Effector memory CD8-positive, alpha-beta T cell (primary cell): ENCODE results near the gene SLC22A12.
"Not testable (repeated sequence)": the region's sequence is repeated elsewhere in the genome, so short reads cannot be mapped to it uniquely, and the experiment has no call there.

Experiments used
- ATAC-seq: fragments of 150-1000 bp; cut with Tn5 transposase; replicated peaks from 2 replicates; pipeline ENCODE4 v1.10.0; 2021; ENCODE audit warnings: mild to moderate bottlenecking, moderate library complexity
- DNase-seq, 3 experiments: peaks; one replicate each; pipeline ENCODE4 v3.0.0; 2021
- H3K27ac Mint-ChIP-seq, 2 donors: one replicate each; pipeline ENCODE4 v1.8.0; 2022; ENCODE audit warnings: mild to moderate bottlenecking in 2 of 2, mixed read lengths in 2 of 2, moderate library complexity in 2 of 2
- H3K27me3 Mint-ChIP-seq, 2 donors: one replicate each; pipeline ENCODE4 v1.8.0; 2022; ENCODE audit warnings: mixed read lengths in 2 of 2
- H3K36me3 Mint-ChIP-seq: one replicate; pipeline ENCODE4 v1.8.0; 2022; ENCODE audit warnings: mild to moderate bottlenecking, moderate library complexity, mixed read lengths; ENCODE audit not compliant: insufficient read depth
- H3K4me1 Mint-ChIP-seq, 2 donors: one replicate each; pipeline ENCODE4 v1.8.0; 2022; ENCODE audit warnings: low read depth in 2 of 2, mixed read lengths in 2 of 2
- H3K4me3 Mint-ChIP-seq, 2 donors: one replicate each; pipeline ENCODE4 v1.8.0; 2022; ENCODE audit warnings: mild to moderate bottlenecking in 2 of 2, mixed read lengths in 2 of 2, moderate library complexity in 2 of 2
- H3K9me3 Mint-ChIP-seq, 2 donors: one replicate each; pipeline ENCODE4 v1.8.0; 2022; ENCODE audit warnings: mixed read lengths in 2 of 2

SLC22A12 gene

DNA sequence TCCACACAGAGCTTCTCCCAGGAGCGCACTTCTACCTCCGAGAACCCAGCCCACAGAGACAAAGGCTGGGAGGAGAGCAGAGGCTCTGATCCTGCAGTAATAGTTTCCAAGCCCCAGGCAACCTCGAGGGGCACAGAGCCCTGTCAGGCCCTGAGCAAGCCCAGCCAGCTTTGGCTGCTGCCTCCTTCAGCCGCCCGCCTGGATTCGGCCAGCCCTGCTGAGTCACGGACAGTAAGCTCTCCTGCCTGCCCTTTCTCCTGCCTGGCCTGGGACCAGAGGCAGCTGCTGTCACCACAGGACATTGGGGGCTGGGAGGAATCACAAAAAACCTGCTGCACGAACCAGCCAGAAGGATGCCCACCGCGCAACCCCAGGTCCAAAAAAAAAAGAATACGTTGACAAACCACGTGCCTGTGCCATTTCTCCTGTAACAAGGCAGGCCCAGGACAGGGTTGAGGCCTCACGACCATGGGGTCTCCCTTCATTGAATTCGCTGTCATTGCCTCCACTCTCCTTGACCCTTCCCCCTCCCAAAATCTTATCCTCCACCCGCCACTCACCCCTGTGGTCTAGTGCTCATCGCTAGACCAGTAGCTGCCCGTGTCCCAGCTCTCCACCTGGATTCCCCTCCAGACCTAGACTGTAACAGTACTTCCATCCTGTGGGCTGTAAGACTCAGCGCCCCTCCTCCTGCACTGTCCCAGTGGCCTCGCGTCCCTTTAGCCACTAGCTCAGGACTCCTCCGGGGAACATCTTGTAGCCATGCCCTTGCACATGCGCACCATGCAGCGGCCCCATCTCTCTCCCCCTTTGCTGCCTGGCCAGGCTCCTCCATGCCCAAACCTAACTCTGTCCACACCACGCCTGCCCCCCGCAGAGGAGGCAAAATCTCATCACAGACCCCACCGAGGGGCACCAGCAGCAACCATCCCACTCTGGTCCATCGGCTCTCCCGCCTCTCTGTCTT lies 7.4 kb upstream of the SLC22A12 start:
- no peak for ATAC-seq
- no peak for DNase-seq
- Mint-ChIP-seq H3K4me3 (no peak overlapping the region), H3K4me1 (no peaks in the 10 kb centered on the region), H3K36me3 (no peaks in the 10 kb centered on the region), H3K9me3 (peaks cover 0 to 8% of the 10 kb centered on the region in 2 donors), H3K27ac (no peak overlapping the region), H3K27me3 (peaks cover 36 to 37% of the 10 kb centered on the region in 2 donors)

DNA sequence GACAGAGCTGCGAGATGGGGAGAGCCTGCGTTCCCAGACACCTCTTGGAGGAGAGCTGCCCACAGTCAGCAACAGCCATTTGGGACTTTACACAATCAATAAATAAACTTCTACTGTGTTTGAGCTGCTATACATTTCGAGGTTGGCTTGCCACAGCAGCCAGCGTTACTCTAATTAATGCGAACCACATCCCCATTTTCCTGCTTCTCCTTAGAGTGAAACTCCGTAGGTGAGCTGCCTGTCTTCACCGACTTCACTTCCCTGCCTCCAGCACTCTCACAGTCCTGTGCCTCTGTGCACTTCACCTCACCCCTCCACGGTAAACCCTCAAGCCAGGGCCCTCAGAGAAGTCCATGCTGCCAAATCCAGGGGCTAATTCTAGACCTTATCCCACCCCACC lies 5.9 kb upstream of the SLC22A12 start:
- DNase-seq = no peak
- H3K36me3 Mint-ChIP-seq = no peaks in the 10 kb centered on the region
- no peak overlapping the region for H3K27ac Mint-ChIP-seq
- ATAC-seq = no peak
- H3K27me3 Mint-ChIP-seq = peaks cover 33 to 44% of the 10 kb centered on the region in 2 donors
- peaks cover 0 to 8% of the 10 kb centered on the region in 2 donors for H3K9me3 Mint-ChIP-seq
- no peak overlapping the region for H3K4me3 Mint-ChIP-seq
- H3K4me1 Mint-ChIP-seq = no peaks in the 10 kb centered on the region

DNA sequence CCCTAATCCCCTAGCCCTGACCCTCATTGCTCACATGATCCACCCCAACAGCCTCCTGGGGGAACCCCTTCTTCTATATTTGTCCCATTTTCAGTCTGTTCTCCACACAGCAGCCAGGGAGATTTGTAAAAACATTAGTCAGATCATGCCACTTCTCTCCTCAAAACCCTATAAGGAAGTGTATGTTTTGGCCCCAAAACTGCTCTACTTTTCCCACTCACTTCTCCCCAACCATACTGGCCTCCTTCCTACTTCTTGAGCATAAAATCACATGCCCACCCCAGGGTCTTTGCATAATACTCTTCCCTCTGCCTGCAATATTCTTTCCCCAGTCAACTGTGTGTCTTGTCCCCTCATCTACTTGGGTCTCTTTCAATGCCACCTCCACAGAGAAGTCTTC lies 4.7 kb upstream of the SLC22A12 start:
- no peak overlapping the region for H3K27ac Mint-ChIP-seq
- H3K4me3 Mint-ChIP-seq = no peak overlapping the region
- no peaks in the 10 kb centered on the region for H3K4me1 Mint-ChIP-seq
- H3K27me3 Mint-ChIP-seq = peaks cover 33 to 44% of the 10 kb centered on the region in 2 donors
- H3K36me3 Mint-ChIP-seq = no peaks in the 10 kb centered on the region
- no peak for ATAC-seq
- no peak for DNase-seq
- peaks cover 0 to 8% of the 10 kb centered on the region in 2 donors for H3K9me3 Mint-ChIP-seq

DNA sequence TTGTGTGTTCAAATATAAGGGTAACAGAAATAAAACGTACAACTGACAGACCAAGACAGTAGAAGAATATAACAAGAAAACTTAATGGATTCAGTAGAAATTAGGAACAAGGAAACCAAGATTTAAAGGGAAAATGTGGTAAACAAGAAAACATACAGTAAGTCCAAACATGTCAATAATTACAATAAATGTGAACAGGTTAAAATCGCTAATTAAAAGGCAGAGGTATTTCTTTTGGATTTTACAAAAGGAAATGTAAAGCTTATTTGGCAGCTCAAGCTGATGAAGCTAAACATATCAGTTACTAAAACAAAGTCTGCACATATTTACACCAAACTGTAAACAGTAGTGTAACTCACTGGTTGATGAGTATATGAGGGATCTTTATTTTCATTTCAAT lies 2.3 kb upstream of the SLC22A12 start:
- ATAC-seq = no peak

DNA sequence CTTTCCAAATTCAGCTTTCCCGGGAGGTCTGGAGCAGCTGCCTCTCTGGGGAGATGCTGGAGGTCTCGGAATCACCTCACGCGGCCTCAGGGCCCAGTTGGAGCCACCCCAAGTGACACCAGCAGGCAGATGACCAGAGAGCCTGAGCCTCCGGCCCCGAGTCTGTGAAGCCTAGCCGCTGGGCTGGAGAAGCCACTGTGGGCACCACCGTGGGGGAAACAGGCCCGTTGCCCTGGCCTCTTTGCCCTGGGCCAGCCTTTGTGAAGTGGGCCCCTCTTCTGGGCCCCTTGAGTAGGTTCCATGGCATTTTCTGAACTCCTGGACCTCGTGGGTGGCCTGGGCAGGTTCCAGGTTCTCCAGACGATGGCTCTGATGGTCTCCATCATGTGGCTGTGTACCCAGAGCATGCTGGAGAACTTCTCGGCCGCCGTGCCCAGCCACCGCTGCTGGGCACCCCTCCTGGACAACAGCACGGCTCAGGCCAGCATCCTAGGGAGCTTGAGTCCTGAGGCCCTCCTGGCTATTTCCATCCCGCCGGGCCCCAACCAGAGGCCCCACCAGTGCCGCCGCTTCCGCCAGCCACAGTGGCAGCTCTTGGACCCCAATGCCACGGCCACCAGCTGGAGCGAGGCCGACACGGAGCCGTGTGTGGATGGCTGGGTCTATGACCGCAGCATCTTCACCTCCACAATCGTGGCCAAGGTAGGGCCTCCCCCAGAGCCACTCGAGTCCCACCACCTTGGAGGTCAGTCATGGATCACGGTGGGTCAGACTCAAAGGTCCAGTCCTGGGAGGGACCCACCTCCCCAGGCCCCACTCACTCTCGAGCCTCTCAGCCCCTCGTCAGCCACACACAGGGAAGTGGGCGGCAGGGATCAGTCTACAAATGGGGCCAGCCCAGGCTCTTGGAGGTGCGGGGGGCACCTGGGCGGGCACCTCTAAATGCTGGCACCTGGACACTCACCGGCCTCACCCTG lies 525 bp downstream of the SLC22A12 start:
- ATAC-seq = no peak
- Mint-ChIP-seq H3K36me3 (no peaks in the 10 kb centered on the region), H3K27ac (no peak overlapping the region), H3K27me3 (peaks cover 18 to 26% of the 10 kb centered on the region in 2 donors), H3K4me3 (no peak overlapping the region), H3K9me3 (peaks cover 0 to 8% of the 10 kb centered on the region in 2 donors), H3K4me1 (no peaks in the 10 kb centered on the region)
- no peak for DNase-seq

More for the DNA sequence above, 2.3 kb upstream of the SLC22A12 start:
- no peak for DNase-seq
- Mint-ChIP-seq H3K4me3 (no peak overlapping the region), H3K9me3 (peaks cover 0 to 8% of the 10 kb centered on the region in 2 donors), H3K27me3 (peaks cover 33 to 43% of the 10 kb centered on the region in 2 donors), H3K36me3 (no peaks in the 10 kb centered on the region), H3K4me1 (no peaks in the 10 kb centered on the region), H3K27ac (no peak overlapping the region)

DNA sequence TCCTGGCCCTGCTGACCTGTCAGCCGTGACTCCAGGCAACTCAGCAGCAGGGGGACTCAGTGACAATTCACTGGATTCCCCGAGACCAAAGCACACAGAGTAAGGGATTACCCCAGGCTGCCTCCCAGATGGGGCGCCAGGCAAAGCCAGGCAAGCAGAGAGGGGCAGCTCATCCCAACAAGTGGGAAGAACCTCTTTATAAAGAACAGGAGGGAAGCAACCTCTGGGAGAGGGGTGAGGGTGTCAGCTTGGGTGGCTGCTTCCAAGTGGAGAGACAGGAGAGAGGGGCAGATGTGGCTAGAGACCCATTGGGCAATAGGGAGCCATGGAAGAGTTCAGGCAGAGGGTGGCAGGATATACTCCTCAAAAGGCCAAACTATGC lies 1.2 kb downstream of the SLC22A12 start:
- Mint-ChIP-seq H3K4me3 (no peak overlapping the region), H3K27ac (no peak overlapping the region), H3K4me1 (no peaks in the 10 kb centered on the region), H3K9me3 (peaks cover 0 to 8% of the 10 kb centered on the region in 2 donors), H3K27me3 (peaks cover 21 to 23% of the 10 kb centered on the region in 2 donors), H3K36me3 (no peaks in the 10 kb centered on the region)
- DNase-seq = no peak
- ATAC-seq = no peak

DNA sequence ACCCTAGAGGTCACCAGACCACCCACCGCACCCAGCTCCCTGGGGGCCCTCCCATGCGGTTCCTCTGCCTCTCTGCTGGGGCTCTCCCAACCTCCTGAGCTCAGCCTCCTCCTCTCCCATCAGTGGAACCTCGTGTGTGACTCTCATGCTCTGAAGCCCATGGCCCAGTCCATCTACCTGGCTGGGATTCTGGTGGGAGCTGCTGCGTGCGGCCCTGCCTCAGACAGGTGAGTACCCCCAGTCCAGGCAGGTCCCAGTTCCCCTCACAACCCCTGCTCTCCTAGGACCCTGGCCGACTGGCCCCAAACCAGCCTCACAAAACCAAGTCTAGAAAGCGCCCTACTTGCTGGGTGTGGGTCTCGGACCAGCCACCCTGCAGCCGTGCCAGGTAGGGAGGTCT lies 1.6 kb downstream of the SLC22A12 start:
- Mint-ChIP-seq H3K4me1 (no peaks in the 10 kb centered on the region), H3K36me3 (no peaks in the 10 kb centered on the region), H3K27ac (no peak overlapping the region), H3K9me3 (peaks cover 0 to 8% of the 10 kb centered on the region in 2 donors), H3K27me3 (peaks cover 21 to 23% of the 10 kb centered on the region in 2 donors), H3K4me3 (no peak overlapping the region)
- no peak for DNase-seq
- ATAC-seq = no peak

DNA sequence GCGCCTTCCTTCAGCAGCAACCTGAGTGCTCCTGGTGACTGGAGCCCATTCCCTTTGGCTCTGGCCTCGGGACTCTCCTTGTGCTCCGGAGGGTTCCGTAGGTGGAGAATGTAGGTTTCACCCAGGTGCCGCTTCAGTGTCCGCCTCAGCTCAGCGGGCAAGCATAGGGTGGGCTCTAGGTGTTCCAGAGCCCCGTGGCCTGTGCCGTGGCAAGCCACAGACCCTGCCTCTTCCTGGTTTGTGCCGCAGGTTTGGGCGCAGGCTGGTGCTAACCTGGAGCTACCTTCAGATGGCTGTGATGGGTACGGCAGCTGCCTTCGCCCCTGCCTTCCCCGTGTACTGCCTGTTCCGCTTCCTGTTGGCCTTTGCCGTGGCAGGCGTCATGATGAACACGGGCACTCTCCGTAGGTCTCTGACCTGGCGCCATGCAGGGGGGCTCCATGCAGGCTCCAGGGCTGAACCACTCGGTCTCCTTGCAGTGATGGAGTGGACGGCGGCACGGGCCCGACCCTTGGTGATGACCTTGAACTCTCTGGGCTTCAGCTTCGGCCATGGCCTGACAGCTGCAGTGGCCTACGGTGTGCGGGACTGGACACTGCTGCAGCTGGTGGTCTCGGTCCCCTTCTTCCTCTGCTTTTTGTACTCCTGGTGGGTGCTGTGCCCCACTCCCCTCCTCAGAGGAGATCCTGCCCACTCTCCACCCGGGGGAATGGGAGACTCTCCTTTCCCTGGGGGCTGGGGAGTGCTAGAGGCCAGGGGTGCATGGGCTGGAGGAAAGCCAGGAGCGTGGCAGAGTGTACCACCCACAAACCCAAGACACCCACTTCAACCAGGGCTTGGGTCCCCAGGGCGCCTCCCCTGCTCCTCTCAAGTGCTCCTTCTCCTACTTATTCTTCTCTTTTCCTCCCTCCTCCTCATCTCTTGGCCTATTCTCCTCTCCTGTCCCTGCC lies 2.4 kb downstream of the SLC22A12 start:
- H3K4me1 Mint-ChIP-seq = no peaks in the 10 kb centered on the region
- DNase-seq (no peak), ATAC-seq (no peak)
- peaks cover 0 to under 1% of the 10 kb centered on the region in 2 donors for H3K9me3 Mint-ChIP-seq
- H3K36me3 Mint-ChIP-seq = no peaks in the 10 kb centered on the region
- no peak overlapping the region for H3K4me3 Mint-ChIP-seq
- H3K27ac Mint-ChIP-seq = no peak overlapping the region
- H3K27me3 Mint-ChIP-seq = peaks cover 19 to 23% of the 10 kb centered on the region in 2 donors

DNA sequence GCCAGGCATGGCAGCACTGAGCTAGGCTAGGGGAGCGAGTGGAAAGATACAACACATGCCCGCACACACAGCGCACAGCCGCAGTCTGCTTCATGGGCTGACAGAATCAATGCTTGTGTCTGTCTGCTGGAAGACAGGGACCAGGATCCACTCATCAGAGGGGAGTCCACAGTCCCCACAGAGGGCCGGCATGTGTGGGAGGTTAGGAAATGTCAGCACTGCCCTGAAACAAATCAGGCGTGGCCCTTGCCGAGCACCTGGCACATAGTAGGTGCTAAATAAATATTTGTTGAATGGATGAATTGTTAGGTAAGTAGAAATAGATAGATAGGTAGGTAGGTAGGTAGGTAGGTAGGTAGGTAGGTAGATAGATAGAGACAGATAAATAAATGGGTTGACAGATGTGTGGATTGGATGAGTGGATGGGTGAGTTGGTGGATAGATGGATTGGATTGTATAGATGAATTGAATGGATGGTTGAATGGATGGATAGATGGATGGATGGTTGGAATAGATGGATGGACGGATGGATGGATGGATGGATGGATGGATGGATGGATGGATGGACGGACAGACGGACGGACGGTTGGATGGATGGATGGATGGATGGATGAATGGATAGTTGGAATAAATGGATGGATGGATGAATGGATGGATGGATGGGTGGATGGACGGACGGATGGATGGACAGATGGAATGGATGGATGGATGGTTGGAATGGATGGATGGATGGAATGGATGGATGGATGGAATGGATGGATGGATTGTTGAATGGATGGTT lies 3.3 kb downstream of the SLC22A12 start:
- H3K27me3 Mint-ChIP-seq = peaks cover 14 to 20% of the 10 kb centered on the region in 2 donors
- no peaks in the 10 kb centered on the region for H3K36me3 Mint-ChIP-seq
- no peaks in the 10 kb centered on the region for H3K9me3 Mint-ChIP-seq
- H3K4me1 Mint-ChIP-seq = no peaks in the 10 kb centered on the region
- ATAC-seq = no peak
- H3K4me3 Mint-ChIP-seq = no peak overlapping the region
- no peak for DNase-seq
- H3K27ac Mint-ChIP-seq = no peak overlapping the region

DNA sequence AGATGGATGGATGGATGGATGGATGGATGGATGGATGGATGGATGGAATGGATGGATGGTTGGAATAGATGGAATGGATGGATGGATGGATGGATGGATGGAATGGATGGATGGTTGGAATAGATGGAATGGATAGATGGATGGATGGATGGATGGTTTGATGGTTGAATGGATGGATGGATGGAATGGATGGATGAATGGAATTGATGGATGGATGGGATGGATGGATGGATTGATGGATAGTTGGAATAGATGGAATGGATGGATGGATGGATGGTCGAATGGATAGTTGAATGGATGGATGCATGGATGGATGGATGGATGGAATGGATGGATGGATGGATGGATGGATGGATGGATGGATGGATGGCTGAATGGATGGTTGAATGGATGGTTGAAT lies 4.9 kb downstream of the SLC22A12 start:
- not testable (repeated sequence) for H3K27ac Mint-ChIP-seq, H3K9me3 Mint-ChIP-seq, DNase-seq, H3K36me3 Mint-ChIP-seq, H3K4me3 Mint-ChIP-seq, H3K4me1 Mint-ChIP-seq, ATAC-seq
- H3K27me3 Mint-ChIP-seq = peaks cover 12 to 15% of the 10 kb centered on the region in 2 donors

DNA sequence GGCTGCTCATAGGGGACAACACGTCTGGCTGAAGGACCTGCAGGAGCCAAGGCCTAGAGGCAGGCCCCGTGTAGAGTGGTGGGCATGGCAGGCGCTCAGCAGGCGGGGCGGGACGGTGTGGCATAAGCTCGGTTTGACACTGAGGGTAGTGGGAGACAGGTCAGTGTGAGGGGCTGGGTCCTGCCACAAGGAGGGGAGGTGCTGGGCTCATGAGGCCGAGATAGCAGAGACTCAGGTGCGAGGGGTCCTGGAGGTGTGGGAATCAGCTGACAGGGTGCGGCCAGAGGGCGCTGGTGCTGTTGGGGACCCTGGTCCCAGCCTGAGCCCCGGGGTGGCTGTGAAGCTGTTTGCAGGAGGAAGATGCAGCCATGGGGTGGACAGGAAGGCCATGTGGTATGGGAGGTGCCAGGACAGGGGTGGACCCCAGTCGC lies 6.7 kb downstream of the SLC22A12 start:
- H3K36me3 Mint-ChIP-seq = no peaks in the 10 kb centered on the region
- H3K4me1 Mint-ChIP-seq = no peaks in the 10 kb centered on the region
- no peaks in the 10 kb centered on the region for H3K9me3 Mint-ChIP-seq
- peaks cover 12 to 23% of the 10 kb centered on the region in 2 donors for H3K27me3 Mint-ChIP-seq
- ATAC-seq (no peak), DNase-seq (no peak)
- no peak overlapping the region for H3K27ac Mint-ChIP-seq
- no peak overlapping the region for H3K4me3 Mint-ChIP-seq
